Psoas muscle (tissue), 8 donors: ENCODE data around the gene ZNF383. TPM values are rescaled to one million over a fixed set of nuclear protein-coding genes. Genes with fewer than 3 reads are reported as not detected.
"Not testable (repeated sequence)": the region's sequence is repeated elsewhere in the genome, so short reads cannot be mapped to it uniquely, and the experiment has no call there.

Experiments used
- ATAC-seq, 4 donors: fragments of 200-7000 bp; cut with Tn5 transposase; one replicate each; pipeline ENCODE4 v1.9.1; 2020; ENCODE audit warnings: moderate library complexity in 3 of 4, mild to moderate bottlenecking in 2 of 4
- DNase-seq, 2 donors: peaks; one replicate each; pipeline ENCODE4 v3.0.0-alpha.2; 2020
- H3K27ac ChIP-seq: fragments of 200-600 bp; one replicate; pipeline ENCODE4 v1.8.0; 2022
- H3K27me3 ChIP-seq, 3 donors: fragments of 200-600 bp in 1 of 3; one replicate each; pipeline versions ENCODE4 v1.6.1 to v1.8.0; 2013 to 2022; ENCODE audit warnings: low read length in 2 of 3, mild to moderate bottlenecking in 2 of 3, moderate library complexity in 1 of 3; ENCODE audit not compliant: insufficient read depth in 3 of 3
- H3K36me3 ChIP-seq, 2 donors: fragments of 200-600 bp in 1 of 2; one replicate each; pipeline versions ENCODE4 v1.6.1 to v1.8.0; 2013 to 2022; ENCODE audit warnings: low read depth in 1 of 2, mild to moderate bottlenecking in 1 of 2, moderate library complexity in 1 of 2; ENCODE audit not compliant: insufficient read depth in 1 of 2
- H3K4me1 ChIP-seq: fragments of 200-600 bp; one replicate; pipeline ENCODE4 v1.8.0; 2022
- H3K4me3 ChIP-seq: fragments of 200-600 bp; one replicate; pipeline ENCODE4 v1.8.0; 2022; ENCODE audit warnings: mild to moderate bottlenecking
- H3K9me3 ChIP-seq: fragments of 200-600 bp; one replicate; pipeline ENCODE4 v1.8.0; 2022
- WGBS, 3 donors: extraction: QIAGEN DNeasy Blood & Tissue Kit; methylation state at CpG; one replicate each; pipeline versions ENCODE4 v1.1.6 to v1.1.7; 2013; 5-methylcytosine and 5-hydroxymethylcytosine counted together
- intact Hi-C, 2 donors: fragments of 100-400 bp; cut with DNase I; formaldehyde crosslinking; loops; one replicate each; pipeline versions ENCODE4 v1.11.0 to v1.14.2; 2022
- polyA plus RNA-seq, 3 donors: library from polyadenylated mRNA; stranded (reverse); fragments of 200-250 nt; gene quantifications; one replicate each; pipeline ENCODE4 v1.2.3, GENCODE V29; 2013
- total RNA-seq, 4 donors: library from RNA; stranded (reverse); fragmentation: NEBNext Ultra II Directional in 2 of 4; extraction: Animal tissue kit (Norgen Biotek cat#: 25700) in 2 of 4; gene quantifications; one replicate each; pipeline versions ENCODE4 v1.2.1 to v1.2.4, GENCODE V29; 2021 to 2023
- donor health status: healthy with polysubstance abuse.
- donor health status: DM: no; HTN: no; CAD: no; lungs with moderate emphysema.
- donor health status: Bipolar disorder and iron deficiency.
- donor health status: healthy.
- donor health status: DM: yes; HTN: yes; CAD: no.
- donor health status: DM: no; HTN: no; CAD: no.
- donor health status: DM: no; HTN: no; CAD: no.
- donor health status: DM: yes; HTN: yes; CAD: no.

Gene ZNF383
- total and polyA plus RNA-seq, 7 donors: 3.0 to 12.1 (median 7.5) TPM

DNA sequence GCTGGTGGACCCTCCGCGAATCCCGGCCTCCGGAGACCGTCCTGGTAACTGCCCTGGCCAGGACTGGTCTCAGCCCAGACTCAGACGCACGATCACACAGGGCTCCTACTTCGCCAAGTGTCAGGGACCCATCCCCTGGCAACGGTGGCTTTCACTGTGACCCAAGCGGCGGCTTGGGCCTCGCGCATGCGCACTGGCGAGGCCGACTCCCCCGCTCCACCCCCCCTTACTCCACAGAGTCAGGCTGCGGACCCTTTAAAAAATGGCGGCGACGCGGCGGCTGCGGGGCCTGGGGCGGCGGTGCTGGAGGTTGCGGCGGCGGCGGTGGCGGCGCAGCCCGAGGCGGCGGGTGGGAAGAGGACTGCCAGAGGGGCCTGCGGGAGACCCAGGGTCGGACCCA, 66.0 kb downstream of the ZNF383 start:
- H3K9me3 ChIP-seq, H3K27me3 ChIP-seq, ATAC-seq, H3K4me1 ChIP-seq, H3K4me3 ChIP-seq, intact Hi-C loops, H3K27ac ChIP-seq, DNase-seq, H3K36me3 ChIP-seq: not testable (repeated sequence)
- 93 to 98% methylated on average over 9 to 19 of the region's 37 CpGs; no CpG with 5 or more reads in 1 of the 3 donors for WGBS, 3 donors

DNA sequence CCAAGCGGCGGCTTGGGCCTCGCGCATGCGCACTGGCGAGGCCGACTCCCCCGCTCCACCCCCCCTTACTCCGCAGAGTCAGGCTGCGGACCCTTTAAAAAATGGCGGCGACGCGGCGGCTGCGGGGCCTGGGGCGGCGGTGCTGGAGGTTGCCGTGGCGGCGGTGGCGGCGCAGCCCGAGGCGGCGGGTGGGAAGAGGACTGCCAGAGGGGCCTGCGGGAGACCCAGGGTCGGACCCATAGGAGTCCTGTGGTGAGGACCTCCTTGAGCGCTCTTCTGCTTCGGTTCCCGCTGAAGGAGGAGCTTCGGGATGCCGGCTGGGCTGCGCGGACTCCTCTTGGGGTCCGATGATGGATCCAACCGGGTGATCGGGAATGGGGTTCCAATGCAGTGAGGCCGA, 71.2 kb downstream of the ZNF383 start:
- ATAC-seq, H3K27me3 ChIP-seq, H3K4me1 ChIP-seq, H3K4me3 ChIP-seq, intact Hi-C loops, H3K36me3 ChIP-seq, H3K27ac ChIP-seq: not testable (repeated sequence)
- peak in 1 of 2 donors; percentile 55 for DNase-seq
- WGBS, 3 donors: 89 to 93% (median 92%) methylated on average over 28 of the region's 39 CpGs
- H3K9me3 ChIP-seq: peaks cover 13% of the 10 kb centered on the region

DNA sequence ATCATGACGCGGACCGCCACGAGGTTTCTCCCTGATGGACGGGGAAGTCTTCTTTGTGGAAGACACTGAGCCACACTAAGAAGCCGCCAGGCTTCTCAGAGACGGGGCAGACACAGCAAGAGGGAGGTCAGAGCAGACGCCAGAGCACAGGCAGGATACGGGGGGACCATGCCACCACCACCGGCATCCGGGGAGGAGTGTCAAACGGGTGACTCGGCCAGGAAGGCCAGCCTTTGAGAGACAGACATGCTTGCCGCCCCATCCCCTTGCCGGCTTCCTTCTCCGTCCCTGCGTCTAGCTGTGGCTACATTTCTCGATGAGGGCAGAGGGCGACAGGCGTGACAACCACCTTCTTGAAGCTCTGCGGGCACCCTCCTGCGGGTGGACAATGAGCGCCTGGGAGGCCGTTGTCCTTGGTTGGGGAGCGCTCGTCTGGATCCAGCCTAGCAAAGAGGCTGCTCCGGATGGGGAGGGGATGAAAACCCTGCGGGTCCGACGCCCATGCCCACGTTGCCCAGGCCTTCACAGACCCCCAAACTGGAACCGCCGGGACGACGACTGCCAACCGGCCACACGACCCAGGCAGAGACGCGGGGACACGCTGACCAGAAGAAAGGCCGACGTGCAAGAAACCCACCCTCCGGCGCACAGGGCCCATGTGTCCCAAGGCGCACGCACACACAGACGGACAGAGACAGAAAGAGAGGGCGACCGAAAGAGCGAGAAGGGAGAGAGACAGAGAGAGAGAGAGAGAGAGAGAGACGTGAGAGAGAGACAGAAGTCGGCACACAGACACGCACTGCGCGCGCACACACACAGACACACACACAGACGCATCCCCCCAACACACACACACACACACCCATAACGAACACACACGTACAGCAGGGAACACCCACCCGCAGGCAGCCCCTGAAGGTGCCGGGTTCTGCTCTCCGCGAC, 75.3 kb downstream of the ZNF383 start:
- H3K4me1 ChIP-seq, H3K27me3 ChIP-seq, H3K36me3 ChIP-seq, intact Hi-C loops, ATAC-seq, H3K4me3 ChIP-seq, H3K27ac ChIP-seq: not testable (repeated sequence)
- WGBS, 3 donors: 95 to 98% (median 95%) methylated on average over 35 to 48 of the region's 63 CpGs
- H3K9me3 ChIP-seq: peaks cover 13% of the 10 kb centered on the region
- DNase-seq: peak; percentile 33 to 65

DNA sequence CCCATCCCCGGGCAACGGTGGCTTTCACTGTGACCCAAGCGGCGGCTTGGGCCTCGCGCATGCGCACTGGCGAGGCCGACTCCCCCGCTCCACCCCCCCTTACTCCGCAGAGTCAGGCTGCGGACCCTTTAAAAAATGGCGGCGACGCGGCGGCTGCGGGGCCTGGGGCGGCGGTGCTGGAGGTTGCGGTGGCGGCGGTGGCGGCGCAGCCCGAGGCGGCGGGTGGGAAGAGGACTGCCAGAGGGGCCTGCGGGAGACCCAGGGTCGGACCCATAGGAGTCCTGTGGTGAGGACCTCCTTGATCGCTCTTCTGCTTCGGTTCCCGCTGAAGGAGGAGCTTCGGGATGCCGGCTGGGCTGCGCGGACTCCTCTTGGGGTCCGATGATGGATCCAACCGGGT, 76.2 kb downstream of the ZNF383 start:
- H3K9me3 ChIP-seq: peaks cover 11% of the 10 kb centered on the region
- intact Hi-C loops, H3K27me3 ChIP-seq, ATAC-seq, H3K4me1 ChIP-seq, H3K4me3 ChIP-seq, H3K36me3 ChIP-seq, H3K27ac ChIP-seq: not testable (repeated sequence)
- WGBS, 3 donors: 72 to 94% methylated on average over 15 to 20 of the region's 39 CpGs; no CpG with 5 or more reads in 1 of the 3 donors
- DNase-seq: peak in 1 of 2 donors; percentile 40

Other genes starting within 250 kb of the ZNF383 start
- 10 to 100 TPM in 1 of 4 donors, 1 to 10 TPM in 3; 4.4 to 10.6 (median 7.1) TPM for gene ZNF420, start 139.8 kb upstream of the ZNF383 start, total RNA-seq
- gene ZNF420, start 139.8 kb upstream of the ZNF383 start, polyA plus RNA-seq: 10 to 100 TPM in 1 of 3 donors, 1 to 10 TPM in 2; 3.5 to 39.5 (median 3.8) TPM
- gene ZNF585A, start 45.5 kb upstream of the ZNF383 start, total RNA-seq: 1 to 10 TPM; 6.9 to 9.6 (median 7.8) TPM
- gene ZNF585A, start 45.5 kb upstream of the ZNF383 start, polyA plus RNA-seq: 10 to 100 TPM in 1 of 3 donors, 1 to 10 TPM in 2; 6.0 to 17.0 (median 7.1) TPM
- gene ZNF585B, start 7.7 kb upstream of the ZNF383 start, total RNA-seq: 10 to 100 TPM in 1 of 4 donors, 1 to 10 TPM in 3; 3.0 to 12.5 (median 7.2) TPM
- gene ZNF585B, start 7.7 kb upstream of the ZNF383 start, polyA plus RNA-seq: 1 to 10 TPM; 3.8 to 6.9 (median 4.1) TPM
- 1 to 10 TPM; 1.8 to 4.0 (median 3.6) TPM for gene ZNF527, start 152.9 kb downstream of the ZNF383 start, total RNA-seq
- gene ZNF527, start 152.9 kb downstream of the ZNF383 start, polyA plus RNA-seq: 1 to 10 TPM; 2.0 to 5.7 (median 2.0) TPM
- gene ZNF569, start 249.2 kb downstream of the ZNF383 start, total RNA-seq: 1 to 10 TPM; 3.3 to 5.3 (median 3.8) TPM
- gene ZNF569, start 249.2 kb downstream of the ZNF383 start, polyA plus RNA-seq: 1 to 10 TPM; 2.0 to 8.0 (median 2.1) TPM